Neural progenitor cell (in vitro differentiated cells): Measurements from ENCODE around the gene AKR1E2. TPM values are rescaled to one million over a fixed set of nuclear protein-coding genes. Genes with fewer than 3 reads are reported as not detected.
"Not testable (repeated sequence)": the region's sequence is repeated elsewhere in the genome, so short reads cannot be mapped to it uniquely, and the experiment has no call there.

Experiments used
- DNase-seq: peaks from one replicate; pipeline ENCODE4 v3.0.0-alpha.2; 2016; ENCODE audit warnings: low spot score
- H2AFZ ChIP-seq: fragments of 200-600 bp; sonication (generic); replicated peaks from 2 replicates; pipeline ENCODE4 v1.6.1; 2016; ENCODE audit warnings: antibody characterized with exemption
- H3F3A ChIP-seq: fragments of 200-600 bp; sonication (generic); 2 replicates; pipeline ENCODE4 v1.6.1; 2016; ENCODE audit warnings: antibody characterized with exemption, low read depth
- H3K27ac ChIP-seq: fragments of 200-600 bp; sonication (generic); 2 replicates; pipeline ENCODE4 v1.5.1; 2016; ENCODE audit warnings: mild to moderate bottlenecking
- H3K27me3 ChIP-seq: fragments of 200-600 bp; sonication (generic); 2 replicates; pipeline ENCODE4 v1.6.1; 2016; ENCODE audit warnings: mild to moderate bottlenecking, moderate library complexity
- H3K36me3 ChIP-seq: fragments of 200-600 bp; sonication (generic); 2 replicates; pipeline ENCODE4 v1.5.1; 2016
- H3K4me1 ChIP-seq: fragments of 200-600 bp; sonication (generic); 2 replicates; pipeline ENCODE4 v1.6.1; 2016; ENCODE audit warnings: mixed run types
- H3K4me2 ChIP-seq: fragments of 200-600 bp; sonication (generic); 2 replicates; pipeline ENCODE4 v1.6.1; 2016
- H3K4me3 ChIP-seq: fragments of 200-600 bp; sonication (generic); 2 replicates; pipeline ENCODE4 v1.5.1; 2016
- H3K79me2 ChIP-seq: fragments of 200-600 bp; sonication (generic); 2 replicates; pipeline ENCODE4 v1.6.1; 2016; ENCODE audit warnings: low read depth
- H3K9ac ChIP-seq: fragments of 200-600 bp; sonication (generic); 2 replicates; pipeline ENCODE4 v1.6.1; 2016
- H3K9me3 ChIP-seq: fragments of 200-600 bp; sonication (generic); 2 replicates; pipeline ENCODE4 v1.5.1; 2016; ENCODE audit warnings: low read depth
- H4K20me1 ChIP-seq: fragments of 200-600 bp; sonication (generic); 2 replicates; pipeline ENCODE4 v1.6.1; 2016; ENCODE audit warnings: low read depth
- H3K27ac Mint-ChIP-seq: 3 replicates; pipeline ENCODE4 v1.8.0; 2021; ENCODE audit warnings: mixed read lengths
- H3K27me3 Mint-ChIP-seq: 2 replicates; pipeline ENCODE4 v1.8.0; 2022; ENCODE audit warnings: low read depth, mild to moderate bottlenecking, inconsistent platforms, moderate library complexity, mixed read lengths; ENCODE audit not compliant: insufficient read depth
- H3K36me3 Mint-ChIP-seq: 3 replicates; pipeline ENCODE4 v1.8.0; 2021; ENCODE audit warnings: mixed read lengths
- H3K4me1 Mint-ChIP-seq: 3 replicates; pipeline ENCODE4 v1.8.0; 2021; ENCODE audit warnings: mixed read lengths
- H3K4me3 Mint-ChIP-seq: 3 replicates; pipeline ENCODE4 v1.8.0; 2021; ENCODE audit warnings: mild to moderate bottlenecking, moderate library complexity, mixed read lengths
- H3K9me3 Mint-ChIP-seq: 3 replicates; pipeline ENCODE4 v1.8.0; 2020; ENCODE audit warnings: mixed read lengths
- CTCF ChIP-seq: fragments of 200-600 bp; sonication (generic); IDR thresholded peaks from 2 replicates; pipeline ENCODE4 v1.5.1; 2017; ENCODE audit warnings: antibody characterized with exemption, mild to moderate bottlenecking
- EZH2 ChIP-seq: fragments of 200-600 bp; sonication (generic); IDR thresholded peaks from 2 replicates; pipeline ENCODE4 v1.6.1; 2017; ENCODE audit warnings: antibody characterized with exemption, mild to moderate bottlenecking, moderate library complexity
- EZH2phosphoT487 ChIP-seq: fragments of 200-600 bp; sonication (generic); IDR thresholded peaks from 2 replicates; pipeline ENCODE4 v1.6.1; 2017; ENCODE audit warnings: antibody characterized with exemption
- total RNA-seq: library from RNA; depleted of rRNA; stranded (reverse); fragments of >200 nt; gene quantifications from 2 replicates; pipeline ENCODE4 v1.2.3, GENCODE V29; 2015; ENCODE audit warnings: low replicate concordance

Gene AKR1E2
- total RNA-seq, 1 donor from 2014 or later = 3.4 TPM

DNA sequence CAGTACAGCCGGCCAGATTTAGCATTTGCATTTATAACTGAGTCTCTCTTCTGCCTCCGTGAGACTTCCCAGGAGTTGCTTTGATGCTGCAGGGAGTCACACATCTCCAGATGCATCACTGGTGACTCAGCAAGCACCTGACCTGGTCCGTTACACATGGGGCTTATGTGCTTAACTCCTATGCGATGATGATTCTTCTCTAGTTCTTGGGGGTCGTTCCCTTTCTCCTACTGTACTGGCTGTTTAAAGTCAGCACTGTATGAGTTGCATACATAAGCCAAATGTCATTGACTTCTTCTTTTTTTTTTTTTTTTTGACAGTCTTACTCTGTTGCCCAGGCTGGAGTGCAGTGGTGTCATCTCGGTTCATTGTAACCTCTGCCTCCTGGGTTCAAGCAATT lies 13.0 kb upstream of the AKR1E2 start:
- no peaks in the 10 kb centered on the region for H3K4me1 Mint-ChIP-seq
- no peak for DNase-seq
- no peak overlapping the region for H3K4me3 Mint-ChIP-seq
- peaks cover 6% of the 10 kb centered on the region for H3K9me3 Mint-ChIP-seq
- TF ChIP-seq CTCF (no peak), EZH2phosphoT487 (no peak), EZH2 (no peak)
- no peaks in the 10 kb centered on the region for H4K20me1 ChIP-seq
- peaks cover 11% of the 10 kb centered on the region for H3F3A ChIP-seq
- H3K27ac ChIP-seq = no peak overlapping the region
- H3K4me1 ChIP-seq = no peaks in the 10 kb centered on the region
- H3K27me3 Mint-ChIP-seq = peaks cover 3% of the 10 kb centered on the region
- no peak overlapping the region for H3K4me3 ChIP-seq
- H3K79me2 ChIP-seq = no peaks in the 10 kb centered on the region
- H3K9me3 ChIP-seq = no peaks in the 10 kb centered on the region
- H3K36me3 Mint-ChIP-seq = no peaks in the 10 kb centered on the region
- H3K27me3 ChIP-seq = no peaks in the 10 kb centered on the region
- no peak overlapping the region for H3K9ac ChIP-seq
- no peak overlapping the region for H3K27ac Mint-ChIP-seq
- H2AFZ ChIP-seq = no peak overlapping the region
- no peak overlapping the region for H3K4me2 ChIP-seq
- no peaks in the 10 kb centered on the region for H3K36me3 ChIP-seq

DNA sequence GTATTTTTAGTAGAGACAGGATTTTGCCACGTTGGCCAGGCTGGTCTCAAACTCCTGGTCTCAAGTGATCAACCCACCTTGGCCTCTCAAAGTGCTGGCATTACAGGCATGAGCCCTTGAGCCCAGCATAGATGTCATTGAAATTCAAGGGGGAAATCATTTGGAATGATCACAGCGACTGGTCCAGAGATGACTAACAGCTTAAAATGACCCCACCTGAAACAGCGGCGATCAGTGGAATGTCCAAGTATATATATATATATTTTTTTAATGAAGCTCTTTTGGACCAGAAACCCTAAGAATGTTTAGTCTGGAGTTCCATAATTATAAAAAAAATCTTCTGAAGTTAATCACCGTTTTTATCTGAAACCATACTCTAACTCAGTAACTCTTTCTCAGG lies 12.5 kb upstream of the AKR1E2 start:
- Histone ChIP-seq H3K4me2 (no peak overlapping the region), H3K4me3 (no peak overlapping the region), H3K27me3 (no peaks in the 10 kb centered on the region), H3F3A (peaks cover 11% of the 10 kb centered on the region), H2AFZ (no peak overlapping the region), H3K9me3 (no peaks in the 10 kb centered on the region), H3K27ac (no peak overlapping the region), H3K4me1 (no peaks in the 10 kb centered on the region), H3K9ac (no peak overlapping the region), H4K20me1 (no peaks in the 10 kb centered on the region), H3K36me3 (no peaks in the 10 kb centered on the region), H3K79me2 (no peaks in the 10 kb centered on the region)
- DNase-seq = no peak
- no peaks in the 10 kb centered on the region for H3K36me3 Mint-ChIP-seq
- no peaks in the 10 kb centered on the region for H3K4me1 Mint-ChIP-seq
- H3K9me3 Mint-ChIP-seq = peaks cover 6% of the 10 kb centered on the region
- TF ChIP-seq CTCF (no peak), EZH2phosphoT487 (no peak)
- no peak overlapping the region for H3K27ac Mint-ChIP-seq
- H3K27me3 Mint-ChIP-seq = peaks cover 3% of the 10 kb centered on the region
- no peak overlapping the region for H3K4me3 Mint-ChIP-seq

DNA sequence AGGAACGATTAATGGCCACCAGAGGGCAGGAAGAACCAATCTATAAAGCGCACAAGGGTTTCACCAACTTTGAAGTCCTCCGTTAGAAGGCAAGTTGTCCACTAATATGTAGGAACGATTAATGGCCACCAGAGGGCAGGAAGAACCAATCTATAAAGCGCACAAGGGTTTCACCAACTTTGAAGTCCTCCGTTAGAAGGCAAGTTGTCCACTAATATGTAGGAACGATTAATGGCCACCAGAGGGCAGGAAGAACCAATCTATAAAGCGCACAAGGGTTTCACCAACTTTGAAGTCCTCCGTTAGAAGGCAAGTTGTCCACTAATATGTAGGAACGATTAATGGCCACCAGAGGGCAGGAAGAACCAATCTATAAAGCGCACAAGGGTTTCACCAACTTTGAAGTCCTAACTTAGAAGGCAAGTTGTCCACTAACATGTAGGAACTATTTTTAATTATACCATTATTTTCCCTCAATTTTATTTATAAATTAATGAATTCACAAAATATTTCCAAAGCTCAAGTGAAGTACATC lies 10.3 kb upstream of the AKR1E2 start:
- H3K36me3 ChIP-seq, H3K4me2 ChIP-seq, H4K20me1 ChIP-seq, H3K4me3 ChIP-seq, DNase-seq, H3K9me3 Mint-ChIP-seq, H3K27ac ChIP-seq, H3K27me3 Mint-ChIP-seq, H3K79me2 ChIP-seq, H3K9me3 ChIP-seq, H3K4me1 ChIP-seq, H2AFZ ChIP-seq, H3K27me3 ChIP-seq, H3K9ac ChIP-seq, H3K4me1 Mint-ChIP-seq, H3K4me3 Mint-ChIP-seq, H3K36me3 Mint-ChIP-seq, H3K27ac Mint-ChIP-seq: not testable (repeated sequence)
- peaks cover 11% of the 10 kb centered on the region for H3F3A ChIP-seq
- TF ChIP-seq CTCF = peak; percentile 50
